IMR-90 (cell line): ENCODE results near the gene BMP10. TPM values are rescaled to one million over a fixed set of nuclear protein-coding genes. Genes with fewer than 3 reads are reported as not detected.

ENCODE experiments used
- ATAC-seq: fragments of 200-7000 bp; cut with Tn5 transposase; 2 replicates; pipeline ENCODE4 v1.9.1; 2020; ENCODE audit warnings: low read depth, mild to moderate bottlenecking, moderate library complexity
- BruUV-seq: library from RNA; stranded (reverse); fragments of 400-500 nt; replicated peaks from 2 replicates; lab custom pipeline; 2021; lab: Mats Ljungman, UMichigan
- CTCF ChIA-PET: fragments of 300-600 bp; formaldehyde crosslinking; extraction: SDS; loops from one replicate; lab custom pipeline; 2021; ENCODE audit warnings: antibody characterized with exemption; lab: Yijun Ruan, JAX
- POLR2A ChIA-PET: fragments of 300-600 bp; sonication (Branson Sonifier 250); formaldehyde crosslinking; loops from one replicate; lab custom pipeline; 2022; ENCODE audit warnings: antibody characterized with exemption; ENCODE audit not compliant: unreplicated experiment; lab: Charles Lee
- DNase-seq: peaks from one replicate; pipeline ENCODE4 v3.0.0; 2013
- H2AFZ ChIP-seq: replicated peaks from 2 replicates; pipeline ENCODE3; 2013; ENCODE audit warnings: low read length, mild to moderate bottlenecking; ENCODE audit not compliant: poor library complexity
- H2AK5ac ChIP-seq: 2 replicates; pipeline ENCODE4 v1.6.1; 2013; ENCODE audit warnings: low read depth, low read length, inconsistent platforms
- H2AK9ac ChIP-seq: replicated peaks from 2 replicates; pipeline ENCODE3; 2013; ENCODE audit warnings: mild to moderate bottlenecking, low read depth, low read length, moderate library complexity; ENCODE audit not compliant: poor library complexity
- H2BK120ac ChIP-seq: 2 replicates; pipeline ENCODE4 v1.6.1; 2013; ENCODE audit warnings: low read depth, low read length, inconsistent platforms
- H2BK15ac ChIP-seq: 3 replicates; pipeline ENCODE4 v1.6.1; 2013; ENCODE audit warnings: low read depth, low read length, inconsistent platforms
- H2BK20ac ChIP-seq: 2 replicates; pipeline ENCODE4 v1.6.1; 2013; ENCODE audit warnings: low read depth, mild to moderate bottlenecking, inconsistent platforms, low read length, moderate library complexity
- H2BK5ac ChIP-seq: 2 replicates; pipeline ENCODE4 v1.6.1; 2013; ENCODE audit warnings: mild to moderate bottlenecking, low read depth, low read length, inconsistent platforms; ENCODE audit not compliant: poor library complexity, severe bottlenecking
- H3K14ac ChIP-seq: replicated peaks from 2 replicates; pipeline ENCODE4 v1.6.1; 2013; ENCODE audit warnings: low read depth, low read length, inconsistent platforms
- H3K18ac ChIP-seq: 2 replicates; pipeline ENCODE4 v1.6.1; 2013; ENCODE audit warnings: low read depth, low read length, control low read depth
- H3K23ac ChIP-seq: 2 replicates; pipeline ENCODE4 v1.6.1; 2013; ENCODE audit warnings: low read depth, low read length, inconsistent platforms
- H3K27ac ChIP-seq: 2 replicates; pipeline ENCODE4 v1.5.1; 2013; ENCODE audit warnings: mild to moderate bottlenecking, control low read depth, low read length; ENCODE audit not compliant: insufficient read depth
- H3K27me3 ChIP-seq: 2 replicates; pipeline ENCODE4 v1.6.1; 2013; ENCODE audit warnings: low read length; ENCODE audit not compliant: control insufficient read depth, insufficient read depth
- H3K36me3 ChIP-seq: 2 replicates; pipeline ENCODE4 v1.6.1; 2013; ENCODE audit warnings: low read length, mixed read lengths; ENCODE audit not compliant: control insufficient read depth, insufficient read depth
- H3K4ac ChIP-seq: 2 replicates; pipeline ENCODE4 v1.6.1; 2013; ENCODE audit warnings: low read depth, low read length, inconsistent platforms
- H3K4me1 ChIP-seq: 2 replicates; pipeline ENCODE4 v1.6.1; 2013; ENCODE audit warnings: low read length, mixed read lengths; ENCODE audit not compliant: control insufficient read depth, insufficient read depth
- H3K4me2 ChIP-seq: 2 replicates; pipeline ENCODE4 v1.6.1; 2013; ENCODE audit warnings: low read depth, mild to moderate bottlenecking, control low read depth, low read length, moderate library complexity
- H3K4me3 ChIP-seq: 2 replicates; pipeline ENCODE4 v1.5.1; 2013; ENCODE audit warnings: low read depth, mild to moderate bottlenecking, control low read depth, low read length, moderate library complexity; ENCODE audit not compliant: insufficient read depth
- H3K56ac ChIP-seq: 2 replicates; pipeline ENCODE4 v1.6.1; 2013; ENCODE audit warnings: low read length, inconsistent platforms; ENCODE audit not compliant: insufficient read depth; ENCODE audit errors: extremely low read depth
- H3K79me1 ChIP-seq, 2 experiments: 2 replicates each; pipeline ENCODE4 v1.6.1; 2013; ENCODE audit warnings: low read length in 2 of 2, inconsistent platforms in 1 of 2, low read depth in 1 of 2
- H3K9ac ChIP-seq: 2 replicates; pipeline ENCODE4 v1.6.1; 2013; ENCODE audit warnings: low read depth, low read length, control low read depth
- H3K9me1 ChIP-seq: 2 replicates; pipeline ENCODE4 v1.6.1; 2013; ENCODE audit warnings: low read length, inconsistent platforms; ENCODE audit not compliant: insufficient read depth
- H3K9me3 ChIP-seq: 2 replicates; pipeline ENCODE4 v1.6.1; 2013; ENCODE audit warnings: low read length; ENCODE audit not compliant: control insufficient read depth, insufficient read depth
- H4K20me1 ChIP-seq: 2 replicates; pipeline ENCODE4 v1.6.1; 2013; ENCODE audit warnings: low read length, inconsistent platforms; ENCODE audit not compliant: insufficient read depth
- H4K5ac ChIP-seq: 2 replicates; pipeline ENCODE4 v1.6.1; 2013; ENCODE audit warnings: mild to moderate bottlenecking, low read depth, low read length, control low read depth
- H4K8ac ChIP-seq, 2 experiments: 2 replicates each; pipeline ENCODE4 v1.6.1; 2013; ENCODE audit warnings: low read depth in 2 of 2, low read length in 2 of 2, control low read depth in 1 of 2, inconsistent platforms in 1 of 2
- H4K91ac ChIP-seq: 2 replicates; pipeline ENCODE4 v1.6.1; 2013; ENCODE audit warnings: low read depth, low read length, inconsistent platforms; ENCODE audit not compliant: insufficient read depth
- CEBPB ChIP-seq: IDR thresholded peaks from 2 replicates; pipeline ENCODE4 v1.6.1; 2012; ENCODE audit warnings: low read depth, low read length, improper control_type of control experiment
- CTCF ChIP-seq: conservative IDR thresholded peaks from 2 replicates; pipeline ENCODE4 v1.5.1; 2012; ENCODE audit warnings: mild to moderate bottlenecking, low read depth, low read length, improper control_type of control experiment
- FOS ChIP-seq: fragments of 150-350 bp; IDR thresholded peaks from 2 replicates; pipeline ENCODE4 v1.6.1; 2016; ENCODE audit warnings: low read depth, low read length
- MAFK ChIP-seq: IDR thresholded peaks from 2 replicates; pipeline ENCODE4 v1.6.1; 2012; ENCODE audit warnings: low read depth, low read length, improper control_type of control experiment
- MXI1 ChIP-seq: IDR thresholded peaks from 2 replicates; pipeline ENCODE4 v1.6.1; 2012; ENCODE audit warnings: low read depth, mild to moderate bottlenecking, low read length, moderate library complexity, borderline replicate concordance
- NFE2L2 ChIP-seq: fragments of 150-350 bp; IDR thresholded peaks from 2 replicates; pipeline ENCODE4 v1.6.1; 2016; ENCODE audit warnings: low read depth, mild to moderate bottlenecking, low read length
- RAD21 ChIP-seq: IDR thresholded peaks from 2 replicates; pipeline ENCODE4 v1.6.1; 2012; ENCODE audit warnings: low read length, improper control_type of control experiment
- RCOR1 ChIP-seq: IDR thresholded peaks from 2 replicates; pipeline ENCODE4 v1.6.1; 2012; ENCODE audit warnings: mild to moderate bottlenecking, low read length, improper control_type of control experiment; ENCODE audit not compliant: insufficient replicate concordance
- RFX5 ChIP-seq: IDR thresholded peaks from 2 replicates; pipeline ENCODE4 v1.8.0; 2012; ENCODE audit warnings: low read depth, mild to moderate bottlenecking, low read length, moderate library complexity
- SMC3 ChIP-seq: fragments of 150-350 bp; IDR thresholded peaks from 2 replicates; pipeline ENCODE4 v1.6.1; 2016; ENCODE audit warnings: low read depth, mild to moderate bottlenecking, antibody characterized with exemption, low read length, moderate library complexity
- USF2 ChIP-seq: fragments of 150-350 bp; IDR thresholded peaks from 2 replicates; pipeline ENCODE4 v1.6.1; 2017; ENCODE audit warnings: mild to moderate bottlenecking, antibody characterized with exemption, low read length, low read depth
- WGBS, 2 experiments: methylation state at CpG; one replicate each; pipeline versions ENCODE4 v1.1.5 to v1.1.7; 2013; ENCODE audit warnings: missing lambda C conversion rate in 2 of 2; ENCODE audit not compliant: insufficient read length in 1 of 2; ENCODE audit errors: extremely low coverage in 2 of 2; 5-methylcytosine and 5-hydroxymethylcytosine counted together
- dilution Hi-C: fragments of 300-500 bp; cut with HindIII; formaldehyde crosslinking; loops from one replicate; pipeline ENCODE4 v1.14.3; 2018; ENCODE audit warnings: low sequenced_read_pairs; ENCODE audit not compliant: unreplicated experiment
- in situ Hi-C: fragments of 300-500 bp; cut with MboI; formaldehyde crosslinking; loops from 3 replicates; pipeline ENCODE4 v1.14.3; 2019; ENCODE audit warnings: low sequenced_read_pairs, inconsistent platforms, mixed read lengths
- intact Hi-C: fragments of 100-400 bp; cut with micrococcal nuclease; formaldehyde crosslinking; loops from 2 replicates; pipeline ENCODE4 v1.10.0; 2022
- polyA plus RNA-seq, 3 experiments: library from polyadenylated mRNA; depleted of rRNA; stranded (reverse); fragments of >200 nt; gene quantifications; 2 replicates each; pipeline ENCODE4 v1.2.3, GENCODE V29; 2012; ENCODE audit warnings: low replicate concordance in 1 of 3
- total RNA-seq: library from RNA; depleted of rRNA; stranded (reverse); fragments of >200 nt; gene quantifications from 2 replicates; pipeline ENCODE4 v1.2.3, GENCODE V29; 2012
- TF ChIP-seq, protein P1 (sequence below): fragments of 150-350 bp; IDR thresholded peaks from 2 replicates; pipeline ENCODE4 v1.6.1; 2016; ENCODE audit warnings: low read depth, mild to moderate bottlenecking, low read length, moderate library complexity, borderline replicate concordance

Gene BMP10
- total and polyA plus RNA-seq, 2 of the 4 experiments (the other 2 are of a cell fraction), result not detected

GRCh38 chr2:68912111-68912510 lies 40.9 kb upstream of the BMP10 start:
- peaks cover 10% of the 10 kb centered on the region for H3K4me1 ChIP-seq
- peaks cover 6% of the 10 kb centered on the region; the same call in 1 of the 2 replicates for H3K9me1 ChIP-seq
- peak overlapping the region; percentile 18 for H2AFZ ChIP-seq
- H3K4me3 ChIP-seq, result no peak overlapping the region
- H2BK15ac ChIP-seq, result no peak overlapping the region
- no peak overlapping the region for H3K27ac ChIP-seq
- no peaks in the 10 kb centered on the region for H4K20me1 ChIP-seq
- no peaks in the 10 kb centered on the region for H3K79me1 ChIP-seq
- H3K36me3 ChIP-seq, result no peaks in the 10 kb centered on the region
- H3K23ac ChIP-seq, result no peak overlapping the region
- no peak overlapping the region for H2AK9ac ChIP-seq
- in situ Hi-C loops, result loop anchor here (5.0 kb wide), 1 partner anchor 165 kb away; no protein-coding TSS in a partner anchor
- no CpG with 5 or more reads among the region's 3 CpGs for WGBS, 2 experiments
- intact Hi-C loops, result no loop called here
- ATAC-seq, result no peak
- no peak for DNase-seq
- no peak overlapping the region for H2BK20ac ChIP-seq
- dilution Hi-C loops, result no loop called here
- no peak overlapping the region for H3K18ac ChIP-seq
- H3K56ac ChIP-seq, result no peak overlapping the region
- H4K8ac ChIP-seq, result no peak overlapping the region
- TF ChIP-seq NFE2L2 (no peak), RFX5 (no peak), RCOR1 (no peak), MXI1 (no peak), MAFK (no peak), CEBPB (no peak), CTCF (no peak), RAD21 (no peak), USF2 (no peak), FOS (no peak), SMC3 (no peak)
- TF ChIP-seq, protein P1, sequence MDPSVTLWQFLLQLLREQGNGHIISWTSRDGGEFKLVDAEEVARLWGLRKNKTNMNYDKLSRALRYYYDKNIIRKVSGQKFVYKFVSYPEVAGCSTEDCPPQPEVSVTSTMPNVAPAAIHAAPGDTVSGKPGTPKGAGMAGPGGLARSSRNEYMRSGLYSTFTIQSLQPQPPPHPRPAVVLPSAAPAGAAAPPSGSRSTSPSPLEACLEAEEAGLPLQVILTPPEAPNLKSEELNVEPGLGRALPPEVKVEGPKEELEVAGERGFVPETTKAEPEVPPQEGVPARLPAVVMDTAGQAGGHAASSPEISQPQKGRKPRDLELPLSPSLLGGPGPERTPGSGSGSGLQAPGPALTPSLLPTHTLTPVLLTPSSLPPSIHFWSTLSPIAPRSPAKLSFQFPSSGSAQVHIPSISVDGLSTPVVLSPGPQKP, result no peak
- no TSS peak for BruUV-seq
- H2BK120ac ChIP-seq, result no peak overlapping the region
- no peak overlapping the region for H3K4me2 ChIP-seq
- H3K27me3 ChIP-seq, result no peaks in the 10 kb centered on the region
- H2AK5ac ChIP-seq, result 0 out of 2 replicates have a peak overlapping the region, but pooled peaks have one; percentile 12
- no peaks in the 10 kb centered on the region for H3K9me3 ChIP-seq
- ChIA-PET CTCF (interaction anchor here (0.6 to 1.4 kb wide), 2 partner anchors 74 to 146 kb away, joined by 3 read pairs; no protein-coding TSS in a partner anchor), POLR2A (no interaction called here)
- H4K5ac ChIP-seq, result no peak overlapping the region
- no peak overlapping the region for H3K9ac ChIP-seq
- H2BK5ac ChIP-seq, result no peak overlapping the region
- H3K4ac ChIP-seq, result no peak overlapping the region
- no peak overlapping the region; the same call in 1 of the 2 replicates for H4K91ac ChIP-seq
- no peak overlapping the region for H3K14ac ChIP-seq
